Ascending aorta (tissue), 2 donors: ENCODE results near the gene ZNF274. TPM values are rescaled to one million over a fixed set of nuclear protein-coding genes. Genes with fewer than 3 reads are reported as not detected.

ENCODE experiments used
- DNase-seq, 2 donors: peaks; one replicate each; pipeline ENCODE4 v3.0.0-alpha.2; 2019; ENCODE audit warnings: low spot score in 2 of 2
- H3K27ac ChIP-seq, 2 donors: fragments of 200-600 bp; sonication (generic); one replicate each; pipeline ENCODE4 v1.5.1; 2016 to 2017; ENCODE audit warnings: mild to moderate bottlenecking in 1 of 2
- H3K27me3 ChIP-seq: fragments of 200-600 bp; sonication (generic); one replicate; pipeline ENCODE4 v1.5.1; 2017
- H3K36me3 ChIP-seq, 2 donors: fragments of 200-600 bp; sonication (generic); one replicate each; pipeline ENCODE4 v1.5.1; 2016
- H3K4me1 ChIP-seq, 2 donors: fragments of 200-600 bp; sonication (generic); one replicate each; pipeline ENCODE4 v1.5.1; 2016 to 2017; ENCODE audit warnings: mild to moderate bottlenecking in 1 of 2
- H3K4me3 ChIP-seq, 2 donors: fragments of 200-600 bp; sonication (generic); one replicate each; pipeline ENCODE4 v1.5.1; 2016 to 2017; ENCODE audit warnings: mild to moderate bottlenecking in 1 of 2
- H3K9me3 ChIP-seq, 2 donors: fragments of 200-600 bp; sonication (generic); one replicate each; pipeline ENCODE4 v1.5.1; 2016
- CTCF ChIP-seq, 3 experiments: fragments of 200-600 bp in 2 of 3; fragments of 450-650 bp in 1 of 3; sonication (generic) in 2 of 3; IDR thresholded peaks; one replicate each; pipeline ENCODE4 v1.5.1; 2016 to 2019; ENCODE audit warnings: antibody characterized with exemption in 3 of 3, mild to moderate bottlenecking in 1 of 3, moderate library complexity in 1 of 3
- intact Hi-C: fragments of 100-400 bp; cut with DNase I; formaldehyde crosslinking; loops from one replicate; pipeline ENCODE4 v1.15.1; 2023
- total RNA-seq: library from RNA; depleted of rRNA; stranded (reverse); fragments of >200 nt; gene quantifications from one replicate; pipeline ENCODE4 v1.1.0, GENCODE V29; 2016

The ZNF274 gene
- total RNA-seq, 1 donor from 2014 or later: 14.7 TPM

- no peaks in the 10 kb centered on the region for H3K36me3 ChIP-seq
- H3K27me3 ChIP-seq: no peaks in the 10 kb centered on the region
- peaks cover 5 to 22% of the 10 kb centered on the region in 2 donors for H3K4me1 ChIP-seq
- no peak overlapping the region for H3K27ac ChIP-seq
- TF ChIP-seq CTCF (IDR thresholded peaks at IDR 0.05): no peak
- peaks cover 0 to 9% of the 10 kb centered on the region in 2 donors for H3K9me3 ChIP-seq
- no peak for DNase-seq
- intact Hi-C loops: loop anchor here (5.0 to 10.0 kb wide), 7 partner anchors 151 to 1839 kb away; partner anchors contain the start of genes ZIK1, ZNF417, ZNF583 and ZNF606
- peak overlapping the region in 1 of 2 donors; percentile 84 for H3K4me3 ChIP-seq
Observed at GRCh38 chr19:58153386-58153785, 29.5 kb upstream of the ZNF274 start.

GRCh38 chr19:58154287-58154678 is 28.6 kb upstream of the ZNF274 start:
- Histone ChIP-seq H3K4me3 (peak overlapping the region; percentile 84 to 86), H3K27me3 (no peaks in the 10 kb centered on the region), H3K9me3 (no peaks in the 10 kb centered on the region), H3K4me1 (peaks cover 5 to 22% of the 10 kb centered on the region in 2 donors), H3K27ac (peak overlapping the region; percentile 93 to 95), H3K36me3 (no peaks in the 10 kb centered on the region)
- DNase-seq: peak in 1 of 2 donors; percentile 64
- intact Hi-C loops: loop anchor here (2.0 to 10.0 kb wide), 8 partner anchors 152 to 1839 kb away; partner anchors contain the start of genes ZIK1, ZNF417, ZNF583 and ZNF606
- no peak for TF ChIP-seq CTCF (IDR thresholded peaks at IDR 0.05)

- H3K27me3 ChIP-seq: no peaks in the 10 kb centered on the region
- H3K4me1 ChIP-seq: peaks cover 5 to 20% of the 10 kb centered on the region in 2 donors
- peak overlapping the region; percentile 93 to 95 for H3K27ac ChIP-seq
- H3K36me3 ChIP-seq: no peaks in the 10 kb centered on the region
- peaks cover 0 to under 1% of the 10 kb centered on the region in 2 donors for H3K9me3 ChIP-seq
- TF ChIP-seq CTCF (IDR thresholded peaks at IDR 0.05): peak; percentile 97 to 98 (median 98)
- intact Hi-C loops: loop anchor here (1.0 to 10.0 kb wide), 12 partner anchors 28 to 1840 kb away; partner anchors contain the start of genes ZIK1, ZNF256, ZNF274 and ZNF417
- peak; percentile 77 to 98 for DNase-seq
- peak overlapping the region; percentile 84 to 86 for H3K4me3 ChIP-seq
Observed at GRCh38 chr19:58154679-58155648, 27.9 kb upstream of the ZNF274 start.

GRCh38 chr19:58157045-58157728 is 25.7 kb upstream of the ZNF274 start:
- intact Hi-C loops: loop anchor here (10.0 kb wide), 5 partner anchors 412 to 1842 kb away; partner anchors contain the start of genes ZIK1, ZNF583, ZNF772 and ZNF776
- no peak for TF ChIP-seq CTCF (IDR thresholded peaks at IDR 0.05)
- Histone ChIP-seq H3K9me3 (peaks cover 11 to 12% of the 10 kb centered on the region in 2 donors), H3K4me3 (no peak overlapping the region), H3K27ac (no peak overlapping the region), H3K36me3 (no peaks in the 10 kb centered on the region), H3K27me3 (no peaks in the 10 kb centered on the region), H3K4me1 (peaks cover 5 to 16% of the 10 kb centered on the region in 2 donors)
- no peak for DNase-seq

- no peak overlapping the region for H3K27ac ChIP-seq
- TF ChIP-seq CTCF (IDR thresholded peaks at IDR 0.05): no peak
- intact Hi-C loops: no loop called here
- no peak overlapping the region for H3K4me3 ChIP-seq
- H3K4me1 ChIP-seq: no peaks in the 10 kb centered on the region
- H3K9me3 ChIP-seq: peaks cover 62 to 95% of the 10 kb centered on the region in 2 donors
- DNase-seq: no peak
- no peaks in the 10 kb centered on the region for H3K27me3 ChIP-seq
- H3K36me3 ChIP-seq: no peaks in the 10 kb centered on the region
Observed at GRCh38 chr19:58166268-58166667, 16.6 kb upstream of the ZNF274 start.
